Measurements from ENCODE around the gene GRK5.

The GRK5 gene

DNA sequence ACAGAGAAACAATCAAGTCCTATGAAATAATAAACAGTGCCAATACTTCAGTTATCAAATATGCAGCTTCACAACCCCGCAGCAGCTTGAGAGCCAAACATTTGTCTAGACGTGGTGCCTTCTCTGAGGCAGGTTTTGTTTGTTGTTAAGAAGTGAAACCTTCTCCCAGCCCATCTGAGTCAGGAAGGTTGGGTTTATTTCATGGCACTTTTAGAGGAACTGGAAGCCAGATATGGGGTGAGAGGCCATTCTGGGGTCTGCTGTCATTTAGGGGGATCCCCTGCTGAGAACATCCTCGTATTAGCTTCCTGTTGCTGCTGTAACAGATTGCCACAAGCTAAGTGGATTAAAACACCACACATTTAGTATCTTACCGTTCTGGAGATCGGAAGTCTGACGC lies 113.6 kb downstream of the GRK5 start:
- no peak for DNase-seq

DNA sequence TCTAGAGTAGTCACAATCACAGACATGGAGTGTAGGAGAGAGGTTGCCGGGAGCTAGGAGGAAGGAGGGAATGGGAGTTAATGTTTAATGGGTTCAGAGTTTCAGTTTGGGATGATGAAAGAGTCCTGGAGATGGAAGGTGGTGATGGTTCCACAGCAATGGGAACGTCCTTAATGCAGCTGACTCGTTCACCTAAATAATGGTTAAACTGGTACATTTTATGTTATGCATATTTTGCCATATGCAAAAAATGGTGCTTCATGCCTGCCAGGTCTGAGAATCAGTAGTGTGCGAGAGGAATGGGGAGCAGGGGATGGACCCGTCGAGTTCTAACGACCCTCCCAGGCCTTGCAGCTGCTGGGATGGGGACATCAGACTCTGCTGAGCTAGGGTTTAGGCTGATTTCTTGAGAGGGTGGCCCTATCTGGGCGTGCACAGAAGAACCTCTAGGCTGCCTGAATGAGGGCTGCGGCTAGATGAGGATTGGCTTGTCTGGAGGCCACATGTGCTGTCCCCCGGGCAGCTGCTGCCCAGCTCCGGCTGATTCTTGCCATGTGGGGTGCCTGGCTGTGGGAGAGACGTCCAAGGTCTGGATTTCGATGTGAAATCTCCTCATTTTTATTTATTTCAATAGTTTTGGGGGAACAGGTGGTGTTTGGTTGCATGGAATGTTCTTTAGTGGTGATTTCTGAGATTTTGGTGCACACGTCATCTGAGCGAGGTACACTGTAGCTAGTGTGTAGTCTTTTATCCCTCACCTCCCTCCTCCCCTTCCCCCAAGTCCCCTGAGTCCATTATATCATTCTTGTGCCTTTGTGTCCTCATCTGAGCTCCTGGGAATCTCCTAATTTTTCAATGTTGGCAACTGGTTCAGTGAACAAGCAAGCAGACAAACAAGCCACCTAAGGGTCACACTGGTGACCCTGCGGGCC lies 116.0 kb downstream of the GRK5 start:
- no peak for DNase-seq

DNA sequence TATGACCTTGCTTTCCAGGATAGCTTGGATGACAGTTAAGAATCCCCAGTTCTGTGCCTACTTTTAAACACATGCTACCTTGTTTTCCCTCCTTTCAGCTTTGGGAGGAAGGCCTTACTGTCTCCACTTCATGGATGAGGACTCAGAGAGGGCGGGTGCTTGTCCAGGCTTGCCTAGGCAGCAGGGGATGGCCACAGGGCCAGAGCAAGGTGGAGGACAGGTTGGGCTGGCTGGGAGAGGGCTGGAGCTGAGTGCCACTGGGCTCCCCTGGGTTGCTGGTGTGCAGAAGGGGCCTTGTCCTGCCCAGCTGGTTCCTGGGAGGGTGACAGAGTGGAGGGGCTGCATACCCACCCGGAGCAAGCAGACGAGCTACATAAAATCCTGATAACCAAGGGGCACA lies 117.8 kb downstream of the GRK5 start:
- DNase-seq, result no peak

DNA sequence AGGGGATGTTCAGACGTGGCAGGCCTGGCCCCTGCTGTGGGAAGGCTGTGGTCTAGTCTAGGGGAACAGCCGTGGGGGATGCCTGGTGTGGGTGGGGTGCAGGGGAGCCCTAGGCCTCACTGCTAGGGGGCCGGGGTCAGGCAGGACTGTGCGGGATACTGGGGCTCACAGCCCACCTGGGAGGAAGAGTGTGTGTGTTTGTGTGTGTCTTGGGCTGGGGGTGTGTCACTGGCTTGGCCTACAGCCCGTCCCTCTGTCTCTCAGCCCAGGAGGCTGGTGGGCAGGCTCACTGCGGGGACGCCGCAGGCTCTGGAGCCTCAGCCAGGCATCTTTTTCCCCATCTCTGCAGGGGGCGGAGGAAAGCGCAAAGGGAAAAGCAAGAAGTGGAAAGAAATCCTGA lies 118.8 kb downstream of the GRK5 start:
- DNase-seq, result no peak

DNA sequence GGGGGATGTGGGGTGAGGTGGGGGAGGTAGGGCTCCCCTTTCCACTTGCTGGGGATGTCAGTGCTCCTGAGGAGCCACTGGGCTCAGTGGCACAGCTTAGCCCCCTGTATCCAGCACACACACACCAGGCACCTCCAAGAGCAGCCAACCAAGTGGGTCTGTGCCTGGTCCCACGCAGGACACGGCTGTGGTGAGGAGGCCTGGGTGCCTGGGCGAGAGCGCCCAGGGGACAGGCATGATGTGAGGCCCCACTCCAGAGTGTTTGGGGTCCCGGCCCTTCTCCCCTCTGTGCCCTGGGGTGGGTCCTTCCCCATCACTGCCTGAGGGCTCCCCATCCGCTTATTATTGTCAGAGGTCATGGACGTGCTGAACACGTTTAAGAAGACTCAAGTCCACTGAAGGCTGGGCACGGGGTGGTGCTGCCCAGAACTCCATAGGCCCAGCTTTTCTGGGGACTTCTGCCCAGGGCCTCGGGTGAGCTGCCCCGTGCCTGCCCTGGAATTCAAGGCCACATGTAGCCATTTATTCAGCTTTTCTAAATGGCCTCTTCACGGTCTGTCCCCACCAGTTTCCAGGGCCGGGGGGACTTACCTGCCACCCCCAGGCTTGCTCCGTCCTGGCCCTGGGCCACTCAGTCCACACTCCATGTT lies 119.8 kb downstream of the GRK5 start:
- no peak for DNase-seq

DNA sequence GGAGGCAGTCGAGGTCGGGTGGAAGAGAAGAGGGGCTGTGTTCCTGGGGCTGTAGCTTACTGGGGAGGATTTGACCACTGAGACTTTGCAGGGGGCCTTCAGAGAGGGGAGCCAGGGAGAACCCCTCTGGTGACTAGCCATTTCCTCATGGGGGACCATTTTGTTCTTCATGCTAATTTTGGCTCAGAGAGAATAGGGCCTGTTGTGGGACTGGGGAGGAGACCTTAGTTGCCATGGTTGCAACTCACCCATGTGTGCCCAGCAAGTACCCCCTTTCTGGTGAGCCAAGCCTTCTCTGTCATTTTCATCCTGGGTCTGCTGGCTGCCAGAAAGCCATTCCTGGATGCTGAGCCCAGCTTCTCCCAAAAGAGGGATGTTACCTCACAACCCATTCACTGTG lies 120.9 kb downstream of the GRK5 start:
- DNase-seq, result no peak

DNA sequence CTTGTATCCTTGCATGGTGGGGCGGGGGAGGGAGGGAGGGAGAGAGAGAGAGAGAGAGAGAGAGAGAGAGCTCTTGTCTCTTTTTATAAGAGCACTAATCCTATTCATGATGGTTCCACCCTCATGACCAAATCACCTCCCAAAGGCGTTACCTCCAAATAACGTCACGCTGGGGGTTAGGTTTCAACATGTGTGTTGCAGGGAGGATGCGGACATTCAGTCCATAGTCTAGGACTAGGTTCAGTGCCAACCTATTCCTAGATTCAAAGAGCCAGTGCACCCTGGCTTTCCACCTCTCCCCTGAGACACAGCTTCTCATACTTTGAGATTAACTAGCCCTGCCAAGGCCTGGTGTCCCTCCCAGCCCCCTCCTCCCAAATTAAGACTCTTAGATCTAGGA lies 123.0 kb downstream of the GRK5 start:
- no peak for DNase-seq

DNA sequence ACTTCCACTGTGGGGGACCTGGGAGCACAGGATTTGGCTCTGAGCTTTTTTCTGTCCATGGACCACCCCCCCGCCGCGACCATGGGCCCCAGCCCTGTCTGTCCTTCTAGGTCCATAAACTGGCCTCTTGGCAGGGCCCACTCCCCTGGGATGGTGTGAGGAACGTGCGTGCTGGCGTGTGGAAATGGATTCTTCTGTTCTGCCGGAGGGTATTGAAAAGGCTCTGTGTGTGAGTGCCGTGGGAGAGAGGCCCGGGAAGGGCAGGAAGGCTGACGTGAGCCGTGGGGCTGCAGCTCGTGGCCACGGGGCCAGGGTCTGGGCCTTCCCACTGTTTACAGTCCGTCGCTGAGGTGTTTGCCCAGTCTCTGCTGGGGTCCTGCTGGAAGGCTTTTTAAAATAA lies 123.7 kb downstream of the GRK5 start:
- DNase-seq, result no peak

DNA sequence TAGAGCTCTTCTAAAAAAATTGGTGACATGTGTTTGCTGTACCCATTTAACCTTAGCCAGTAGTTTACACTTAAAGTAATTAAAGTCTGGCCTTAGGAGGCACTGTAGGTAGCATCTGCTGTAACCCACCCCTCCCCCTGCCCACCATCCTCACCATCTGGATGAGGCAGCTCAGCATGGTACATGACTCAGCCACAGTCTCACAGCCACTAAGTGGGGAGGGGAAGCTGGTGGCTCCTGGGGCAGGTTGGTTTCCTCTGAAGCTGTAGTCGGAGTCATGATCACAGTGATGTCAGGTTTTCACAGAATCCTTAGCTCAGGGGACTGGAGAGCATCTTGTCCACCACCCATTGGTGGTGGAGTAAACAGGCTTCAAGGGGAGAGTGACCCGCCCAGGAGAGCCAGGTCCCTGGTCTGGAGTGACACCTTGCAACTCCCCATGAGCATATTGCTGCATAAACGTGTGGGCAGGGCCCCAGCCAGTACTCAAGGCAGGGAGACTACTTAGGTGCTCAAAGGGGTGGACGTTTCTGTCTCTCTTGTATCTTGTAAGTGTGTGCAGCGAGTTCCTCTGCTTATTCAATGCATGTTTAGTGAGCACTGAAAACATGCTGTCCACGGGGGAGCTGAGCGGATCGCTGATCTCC lies 125.9 kb downstream of the GRK5 start:
- DNase-seq, result peak; percentile 72

DNA sequence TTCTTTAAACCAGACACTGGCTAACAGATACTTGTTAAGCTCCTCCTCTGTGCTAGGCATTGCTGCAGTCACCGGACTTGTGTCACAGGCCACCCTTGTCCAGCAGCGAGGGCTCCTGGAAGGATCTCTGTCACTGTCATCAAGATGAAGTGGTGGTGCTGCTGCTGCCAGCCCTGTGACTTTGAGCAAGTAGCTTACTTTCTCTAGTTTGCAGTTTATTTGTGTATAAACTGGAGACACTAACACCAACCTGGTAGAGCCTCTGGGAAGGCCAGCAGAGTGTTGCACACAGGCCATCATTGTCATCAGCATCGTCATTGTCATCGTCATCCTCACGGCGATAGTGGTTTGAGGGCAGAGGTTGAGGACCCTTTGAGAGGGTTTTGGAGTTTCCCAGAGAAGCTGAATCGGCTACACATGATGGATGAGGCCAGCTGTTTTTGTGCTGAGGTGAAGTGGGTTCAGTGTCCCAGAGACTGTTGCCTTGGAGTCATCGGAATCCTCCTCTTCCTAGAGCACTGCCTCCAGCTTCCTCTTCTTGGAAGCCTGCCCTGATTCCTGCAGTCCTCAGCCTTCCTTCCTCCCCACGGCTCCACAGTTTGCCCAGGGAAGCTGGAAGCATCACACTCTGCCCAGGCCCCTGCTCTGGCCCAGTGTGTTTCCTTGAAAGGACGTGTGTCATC lies 128.4 kb downstream of the GRK5 start:
- DNase-seq, result no peak

DNA sequence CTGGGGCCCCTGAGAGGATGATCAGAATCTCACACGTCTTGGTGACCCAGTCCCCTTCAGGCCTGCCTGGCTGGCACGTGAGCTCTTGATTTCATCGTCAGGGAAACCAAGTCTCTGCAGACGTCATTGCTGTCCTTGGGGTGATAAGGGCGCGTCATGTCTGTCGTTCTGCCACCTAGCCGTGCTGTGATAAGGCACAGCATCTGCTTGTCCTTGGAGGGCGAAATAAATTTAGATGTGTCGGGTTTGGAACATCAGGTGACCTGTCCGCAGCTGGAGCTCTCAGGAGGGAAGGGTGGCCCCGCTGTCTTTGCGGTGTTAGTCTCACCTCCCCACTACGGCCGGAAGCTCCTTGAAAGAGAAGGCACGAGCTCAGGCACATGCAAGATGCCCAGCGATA lies 129.2 kb downstream of the GRK5 start:
- DNase-seq, result no peak

DNA sequence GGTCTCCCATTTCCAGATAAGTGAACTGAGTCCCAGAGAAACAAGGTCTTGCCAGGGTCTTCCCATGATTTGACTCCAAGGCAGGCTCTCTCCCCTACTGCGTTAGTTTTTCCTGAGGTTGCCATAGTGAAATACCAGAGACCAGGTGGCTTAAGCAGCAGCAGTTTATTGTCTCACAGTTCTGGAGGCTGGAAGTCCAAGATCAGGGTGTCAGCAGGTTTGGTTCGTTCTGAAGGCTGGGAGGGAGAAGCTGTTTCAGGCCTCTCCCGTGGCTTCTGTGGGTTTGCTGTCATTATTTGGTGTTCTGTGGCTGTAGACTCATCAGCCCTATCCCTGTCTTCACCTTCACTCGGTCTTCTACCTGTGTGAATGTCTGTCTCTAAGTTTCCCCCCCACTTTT lies 129.9 kb downstream of the GRK5 start:
- no peak for DNase-seq

DNA sequence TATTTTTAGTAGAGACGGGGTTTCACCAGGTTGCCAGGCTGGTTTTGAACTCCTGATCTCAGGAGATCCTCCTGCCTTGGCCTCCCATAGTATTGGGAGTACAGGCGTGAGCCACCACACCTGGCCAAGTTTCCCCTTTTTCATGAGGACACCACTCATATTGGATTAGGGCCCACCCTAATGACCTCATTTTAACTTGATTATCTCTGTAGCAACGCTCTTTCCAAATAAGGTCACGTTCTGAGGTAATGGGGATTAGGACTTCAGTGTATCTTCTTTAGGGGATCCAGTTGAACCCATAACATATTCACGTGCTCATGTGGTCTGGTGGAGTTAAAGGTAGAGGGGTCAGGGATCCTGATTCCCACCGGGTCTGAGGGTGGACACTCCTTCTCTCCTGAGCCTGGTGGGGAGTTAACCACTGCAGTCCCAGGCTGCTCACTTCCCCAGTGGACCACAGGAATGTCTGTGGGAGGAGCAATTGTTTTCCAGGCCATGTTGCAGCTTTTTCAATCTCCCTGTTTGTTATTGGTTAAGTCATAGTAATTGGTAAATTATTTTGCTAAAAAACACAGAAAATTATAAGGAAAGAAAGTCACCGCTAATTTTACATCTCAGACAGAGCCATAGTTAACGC lies 130.5 kb downstream of the GRK5 start:
- peak; percentile 74 for DNase-seq

DNA sequence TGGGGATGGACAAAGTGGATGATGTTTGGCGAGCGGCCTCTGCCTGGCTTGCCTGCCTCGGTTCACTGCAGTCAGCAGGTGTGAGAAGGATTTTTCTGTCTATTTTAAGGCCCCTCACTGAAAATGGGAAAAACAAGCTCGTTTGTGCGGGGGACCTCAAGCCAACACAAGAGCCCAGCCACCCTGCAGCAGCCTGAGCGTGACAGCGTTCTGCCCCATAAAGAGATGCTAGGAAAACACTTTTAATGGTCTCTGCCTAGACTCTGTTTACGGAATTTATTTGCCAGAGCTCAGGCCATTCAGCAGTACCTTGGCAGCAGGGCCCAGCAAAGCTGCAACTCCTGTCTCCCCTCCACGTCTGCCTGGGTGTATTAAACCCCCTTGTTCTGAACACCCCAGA lies 131.7 kb downstream of the GRK5 start:
- DNase-seq, result no peak

DNA sequence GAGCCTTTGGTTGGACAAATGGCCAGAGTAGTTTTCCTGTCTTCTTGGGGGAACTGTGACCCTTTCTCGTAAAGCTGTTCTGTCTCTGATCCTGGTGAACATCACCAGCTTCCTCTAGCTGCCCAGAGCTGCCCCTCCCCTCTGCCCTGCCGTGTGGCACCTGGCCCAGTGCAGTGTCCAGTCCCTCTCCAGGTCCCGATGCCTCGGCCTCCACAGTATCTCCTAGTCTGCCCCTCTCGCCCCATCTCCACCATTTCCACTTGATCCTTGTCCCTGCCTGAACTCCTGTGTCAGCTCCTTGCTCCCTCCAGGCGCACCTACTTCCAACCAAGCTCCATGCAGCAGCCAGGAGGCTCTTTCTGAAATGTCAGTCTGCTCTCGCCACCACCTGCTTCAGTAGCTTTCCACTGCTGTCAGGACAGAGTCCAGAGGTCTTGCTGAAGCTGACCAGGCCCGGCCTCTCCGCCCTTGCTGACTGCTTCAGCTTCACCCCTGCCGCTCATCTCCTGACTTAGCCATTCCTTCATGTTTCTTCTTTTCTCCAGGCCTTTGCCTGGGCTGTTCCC lies 133.6 kb downstream of the GRK5 start:
- no peak for DNase-seq

DNA sequence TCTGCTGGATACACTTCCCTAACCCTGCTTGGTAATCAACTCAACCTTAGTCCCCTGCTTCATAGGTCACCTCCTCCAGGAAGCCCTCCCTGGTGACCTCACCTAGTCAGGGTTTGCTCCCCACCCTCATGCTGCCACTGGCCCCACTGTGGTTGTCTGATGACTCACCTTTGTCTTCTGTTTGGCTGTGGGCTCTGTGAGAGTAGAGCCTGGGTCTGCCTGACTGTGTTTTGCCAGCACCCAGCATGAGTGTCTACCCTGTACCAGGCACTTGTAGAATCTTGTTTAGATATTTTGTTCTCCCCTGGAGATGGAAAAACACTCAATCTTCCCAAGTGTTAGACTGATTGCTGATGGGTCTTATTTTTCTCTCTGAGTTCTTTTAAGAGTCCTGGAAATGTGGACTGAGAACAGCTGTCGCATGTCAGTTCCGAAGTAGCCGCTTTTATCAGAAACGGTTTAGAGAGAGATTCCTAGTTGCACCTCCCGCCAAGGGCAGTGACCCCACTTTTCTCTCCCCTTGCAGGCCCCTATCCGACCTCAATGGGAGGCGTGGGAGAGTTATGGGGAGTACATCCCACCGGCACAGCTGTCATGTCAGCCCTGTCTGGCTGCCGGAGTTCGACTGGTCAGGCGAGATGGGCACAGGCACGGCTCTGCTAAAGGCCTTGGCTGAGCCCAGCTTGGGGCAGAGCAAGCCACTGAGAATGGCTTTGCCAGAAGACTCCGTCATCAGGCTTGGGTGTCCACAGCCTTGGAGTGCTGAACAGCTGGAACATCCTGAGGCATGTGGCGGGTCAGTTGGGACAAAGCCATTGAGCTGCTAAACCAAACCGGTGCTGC lies 134.3 kb downstream of the GRK5 start:
- peak; percentile 85 for DNase-seq

DNA sequence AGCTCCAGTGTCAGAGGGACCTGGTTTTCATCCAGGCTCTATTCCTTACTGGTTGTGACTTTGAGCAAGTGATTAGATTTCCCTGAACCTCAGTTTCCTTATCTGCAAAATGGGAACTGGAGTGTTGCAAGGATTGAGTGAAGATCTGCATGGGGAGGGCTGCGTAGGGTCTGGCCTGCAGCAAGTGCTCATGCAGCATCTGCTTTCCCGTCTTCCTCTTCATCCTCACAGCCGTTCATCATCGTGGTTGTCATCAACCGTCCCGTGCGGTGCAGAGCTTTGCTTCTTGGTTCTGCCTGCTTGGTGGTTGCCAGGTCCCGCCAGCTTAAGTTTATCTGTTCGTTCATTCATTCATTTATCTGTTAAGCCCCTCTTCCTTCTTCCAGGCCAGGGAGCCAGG lies 135.0 kb downstream of the GRK5 start:
- DNase-seq, result no peak

DNA sequence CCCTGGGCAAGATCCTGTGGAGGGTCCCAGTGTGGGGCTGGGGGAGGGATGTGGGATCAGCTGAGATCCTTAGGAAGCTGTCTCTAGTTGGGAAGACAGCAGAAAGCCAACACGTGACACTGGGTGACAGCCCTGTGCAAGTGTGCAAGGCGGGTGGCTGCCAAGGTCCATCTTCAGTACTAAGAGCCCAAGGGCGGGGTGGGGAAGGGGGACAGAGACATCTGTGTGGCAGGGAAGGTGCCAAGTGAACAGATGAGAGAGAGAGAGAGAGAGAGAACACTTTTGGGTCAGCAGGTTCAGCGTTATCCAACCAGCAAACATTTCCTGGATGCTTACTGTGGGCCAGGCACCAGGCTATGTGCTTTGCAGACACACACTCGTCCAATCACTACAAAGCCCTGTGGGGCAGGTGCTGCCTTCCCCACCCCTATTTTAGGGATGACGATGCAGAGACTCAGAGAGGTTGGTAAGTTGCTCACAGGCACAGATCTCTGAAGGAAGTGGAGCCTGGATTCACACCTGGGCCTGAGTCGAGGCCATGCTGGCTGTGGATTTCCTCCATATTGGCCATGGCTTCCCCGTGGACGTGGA lies 135.7 kb downstream of the GRK5 start:
- no peak for DNase-seq

DNA sequence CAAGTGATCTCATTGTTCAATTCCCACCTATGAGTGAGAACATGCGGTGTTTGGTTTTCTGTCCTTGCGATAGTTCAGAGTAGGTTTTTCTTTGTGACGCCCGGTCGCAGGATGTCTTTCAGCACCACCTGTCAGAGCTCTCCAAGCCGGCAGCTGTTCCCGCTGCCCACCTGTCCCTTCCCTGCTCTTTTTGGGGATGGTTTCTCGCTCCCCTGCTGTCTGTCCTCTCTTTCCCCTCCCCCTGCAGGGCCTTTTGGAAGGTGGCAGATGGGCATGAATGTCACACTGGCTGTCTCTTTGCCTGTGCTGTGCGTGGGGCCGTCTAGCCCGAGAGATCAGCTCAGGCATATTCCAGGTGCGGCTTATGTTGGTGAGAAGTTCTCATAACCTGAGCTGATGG lies 137.0 kb downstream of the GRK5 start:
- DNase-seq, result no peak

DNA sequence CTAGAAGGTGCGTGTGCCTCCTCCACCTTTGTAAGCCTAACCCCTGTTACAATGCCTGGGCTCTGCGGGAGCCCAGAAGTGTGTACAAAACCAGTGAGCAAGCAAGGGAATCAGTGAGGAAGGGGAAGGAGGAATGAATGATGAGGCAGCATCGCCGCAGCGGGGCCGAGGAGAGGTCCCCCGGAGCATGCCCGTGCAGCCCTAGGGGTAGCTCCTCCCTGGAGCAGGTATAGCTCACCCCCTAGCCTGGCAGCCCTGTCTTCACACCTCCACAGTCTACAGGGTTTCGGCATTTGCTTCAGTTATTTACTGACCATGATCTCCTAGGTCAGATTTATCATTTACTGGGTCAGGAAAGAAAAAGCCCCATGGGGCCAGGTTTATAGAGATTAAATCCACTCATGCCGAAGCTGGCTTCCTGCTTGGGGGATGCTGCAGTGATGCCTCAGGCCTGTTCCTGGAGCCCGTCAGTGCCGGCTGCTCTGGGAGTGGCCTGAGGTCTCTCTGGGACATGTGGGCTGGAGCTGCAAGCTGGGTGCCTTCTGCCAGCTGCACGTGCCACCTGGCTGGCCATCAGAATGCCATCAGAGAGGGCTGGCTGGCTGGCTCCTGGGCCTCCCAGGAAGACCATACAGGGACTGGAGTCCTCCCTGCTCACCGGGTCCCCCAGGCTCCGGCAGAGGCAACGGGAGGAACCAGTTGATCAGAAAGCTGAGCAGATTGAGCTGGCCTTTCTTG lies 138.9 kb downstream of the GRK5 start:
- no peak for DNase-seq
